ENCODE measurements around the gene STAG2.

Gene STAG2

DNA sequence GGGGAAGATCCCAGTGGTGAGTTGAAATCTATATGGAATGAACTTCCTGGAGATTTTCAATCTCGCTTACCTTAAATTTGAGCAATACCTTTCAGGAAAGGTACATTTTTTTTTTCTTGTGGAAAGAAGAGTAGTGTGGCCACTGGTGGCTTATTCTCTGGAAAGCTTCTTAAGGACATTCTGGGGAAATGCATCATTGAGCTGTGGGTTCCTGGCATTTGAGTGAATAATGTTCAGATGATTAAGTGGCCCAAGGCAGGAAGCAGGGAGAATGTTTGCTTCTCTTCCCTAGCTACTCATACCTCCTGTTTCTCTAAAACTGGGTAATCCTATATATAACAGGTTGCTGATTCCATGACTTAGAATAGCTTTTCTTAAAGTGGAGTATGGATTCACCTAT lies 31.8 kb downstream of the STAG2 start:
- TF ChIP-seq, protein P1, sequence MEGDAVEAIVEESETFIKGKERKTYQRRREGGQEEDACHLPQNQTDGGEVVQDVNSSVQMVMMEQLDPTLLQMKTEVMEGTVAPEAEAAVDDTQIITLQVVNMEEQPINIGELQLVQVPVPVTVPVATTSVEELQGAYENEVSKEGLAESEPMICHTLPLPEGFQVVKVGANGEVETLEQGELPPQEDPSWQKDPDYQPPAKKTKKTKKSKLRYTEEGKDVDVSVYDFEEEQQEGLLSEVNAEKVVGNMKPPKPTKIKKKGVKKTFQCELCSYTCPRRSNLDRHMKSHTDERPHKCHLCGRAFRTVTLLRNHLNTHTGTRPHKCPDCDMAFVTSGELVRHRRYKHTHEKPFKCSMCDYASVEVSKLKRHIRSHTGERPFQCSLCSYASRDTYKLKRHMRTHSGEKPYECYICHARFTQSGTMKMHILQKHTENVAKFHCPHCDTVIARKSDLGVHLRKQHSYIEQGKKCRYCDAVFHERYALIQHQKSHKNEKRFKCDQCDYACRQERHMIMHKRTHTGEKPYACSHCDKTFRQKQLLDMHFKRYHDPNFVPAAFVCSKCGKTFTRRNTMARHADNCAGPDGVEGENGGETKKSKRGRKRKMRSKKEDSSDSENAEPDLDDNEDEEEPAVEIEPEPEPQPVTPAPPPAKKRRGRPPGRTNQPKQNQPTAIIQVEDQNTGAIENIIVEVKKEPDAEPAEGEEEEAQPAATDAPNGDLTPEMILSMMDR (IDR thresholded peaks at IDR 0.05; ENCODE audit: low read depth, low read length): no peak
- no peak overlapping the region for H3K4me3 ChIP-seq (ENCODE audit: low read depth, low read length)

DNA sequence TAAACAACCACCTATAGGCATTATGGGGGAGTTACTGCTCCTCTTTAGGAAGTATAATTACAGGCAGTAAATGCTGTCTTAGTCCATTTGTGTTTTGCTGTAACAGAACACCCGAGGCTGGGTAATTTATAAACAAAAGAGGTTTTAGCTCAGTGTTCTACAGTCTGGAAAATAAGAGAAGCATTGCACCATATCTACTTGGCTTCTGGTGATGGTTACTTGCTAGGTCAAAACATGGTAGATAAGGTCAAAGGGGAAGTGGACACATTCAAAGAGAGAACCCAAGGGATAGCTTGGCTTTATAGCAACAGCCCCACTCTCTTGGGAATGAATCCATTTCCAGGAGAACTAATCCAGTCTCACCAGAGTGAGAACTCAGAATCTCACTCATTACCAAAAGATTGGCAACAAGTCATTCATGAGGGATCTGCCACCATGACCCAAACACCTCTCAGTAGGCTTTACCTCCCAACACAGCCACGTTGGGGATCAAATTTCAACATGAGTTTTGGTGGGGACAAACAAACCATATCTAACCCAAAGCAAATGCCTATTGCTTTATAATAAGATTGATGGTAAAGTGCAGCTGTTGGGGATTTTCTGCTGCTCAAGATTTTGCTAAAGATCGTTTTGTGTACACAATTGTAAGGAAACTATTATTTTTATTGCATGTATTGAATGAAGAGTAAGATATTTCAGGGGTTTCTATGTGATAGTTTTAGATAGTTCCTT lies 32.6 kb downstream of the STAG2 start:
- TF ChIP-seq, protein P1 (IDR thresholded peaks at IDR 0.05; ENCODE audit: low read depth, low read length): no peak
- H3K4me3 ChIP-seq (ENCODE audit: low read depth, low read length): no peak overlapping the region

DNA sequence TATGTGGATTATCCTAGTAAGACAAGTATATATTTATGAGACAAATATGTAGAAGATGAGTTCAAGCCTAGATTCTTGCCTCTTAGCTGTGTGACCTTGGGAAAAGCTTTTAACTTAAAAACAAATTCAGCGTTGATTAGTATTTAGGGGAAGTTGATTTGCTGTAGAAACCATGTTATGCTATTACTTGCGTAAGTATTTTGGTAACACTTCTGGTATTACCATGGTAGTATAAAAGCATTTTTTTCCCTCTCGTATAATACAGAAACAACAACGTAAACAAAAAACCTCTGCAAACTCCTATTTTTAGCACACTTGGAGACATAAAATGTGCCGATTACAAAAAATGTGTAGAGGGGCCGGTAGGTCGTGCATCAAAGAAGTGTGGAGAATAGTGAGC lies 33.2 kb downstream of the STAG2 start:
- no peak overlapping the region for H3K4me3 ChIP-seq (ENCODE audit: low read depth, low read length)
- TF ChIP-seq, protein P1 (IDR thresholded peaks at IDR 0.05; ENCODE audit: low read depth, low read length): no peak

DNA sequence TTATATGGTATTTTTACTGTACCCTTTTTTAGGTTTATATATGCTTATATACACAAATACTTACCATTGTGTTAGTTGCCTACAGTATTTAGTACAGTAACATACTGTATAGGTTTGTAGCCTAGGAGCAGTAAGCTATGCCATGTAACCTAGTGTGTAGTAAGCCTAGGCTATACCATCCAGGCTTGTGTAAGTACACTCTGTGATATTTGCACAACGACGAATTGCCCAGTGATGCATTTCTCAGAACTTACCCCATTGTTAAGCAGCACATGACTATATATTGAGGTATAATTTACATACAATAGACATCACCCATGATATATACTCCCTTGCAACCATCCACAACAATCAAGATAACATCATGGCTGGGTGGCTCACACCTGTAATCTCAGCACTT lies 40.1 kb downstream of the STAG2 start:
- TF ChIP-seq, protein P1 (IDR thresholded peaks at IDR 0.05; ENCODE audit: low read depth, low read length): no peak
- no peak overlapping the region for H3K4me3 ChIP-seq (ENCODE audit: low read depth, low read length)

DNA sequence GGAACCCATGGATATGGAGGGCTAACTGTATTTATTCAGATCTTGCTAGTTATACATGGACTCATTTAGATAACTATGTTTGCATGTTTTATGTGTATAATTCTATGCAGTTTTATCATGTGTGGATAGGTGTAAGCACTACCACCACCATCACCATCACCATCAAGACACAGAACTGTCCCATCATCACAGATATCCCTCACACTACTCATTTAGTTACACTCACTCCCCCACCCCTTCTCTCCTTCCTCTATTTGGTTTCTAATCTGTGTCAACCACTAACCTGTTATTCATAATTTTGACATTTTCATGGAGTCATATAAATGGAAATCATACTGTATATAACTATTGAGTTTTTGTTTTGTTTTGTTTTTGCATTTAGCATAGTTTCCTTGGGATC lies 43.7 kb downstream of the STAG2 start:
- TF ChIP-seq, protein P1 (IDR thresholded peaks at IDR 0.05; ENCODE audit: low read depth, low read length): no peak
- no peak overlapping the region for H3K4me3 ChIP-seq (ENCODE audit: low read depth, low read length)

DNA sequence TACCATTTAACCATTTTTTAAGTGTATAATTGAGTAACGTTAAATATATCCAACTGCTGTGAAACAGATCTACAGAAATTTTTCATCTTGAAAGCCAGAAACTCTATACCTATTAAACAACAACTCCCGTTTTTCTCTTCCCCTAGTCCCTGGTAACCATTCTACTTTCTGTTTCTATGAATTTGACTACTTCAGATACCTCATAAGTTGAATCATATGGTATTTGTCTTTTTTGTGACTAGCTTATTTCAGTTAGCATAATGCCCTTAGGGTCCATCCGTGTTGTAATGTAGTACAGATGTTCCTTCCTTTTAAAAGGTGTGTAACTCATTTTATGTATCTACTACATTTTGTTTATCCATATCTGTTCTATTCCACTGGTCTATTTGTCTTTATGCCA lies 48.7 kb downstream of the STAG2 start:
- TF ChIP-seq, protein P1 (IDR thresholded peaks at IDR 0.05; ENCODE audit: low read depth, low read length): no peak
- no peak overlapping the region for H3K4me3 ChIP-seq (ENCODE audit: low read depth, low read length)

DNA sequence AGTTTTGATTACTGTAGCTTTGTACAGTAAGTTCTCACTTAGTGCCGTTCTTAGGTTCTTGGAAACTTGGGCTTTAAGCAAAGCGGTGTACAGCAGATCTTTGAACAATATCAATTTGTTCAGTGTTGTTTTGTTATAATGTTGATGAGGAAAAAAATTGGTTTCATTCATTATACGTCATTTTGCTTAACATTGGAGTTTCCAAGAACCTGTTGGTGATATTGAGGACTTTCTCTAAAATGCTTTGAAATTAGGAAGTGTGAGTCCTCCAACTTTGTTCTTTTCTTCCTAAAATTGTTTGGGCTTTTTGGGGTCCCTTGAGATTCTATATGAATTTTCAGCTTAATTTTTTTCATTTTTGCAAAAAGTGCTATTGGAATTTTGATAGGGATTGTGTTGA lies 49.1 kb downstream of the STAG2 start:
- no peak overlapping the region for H3K4me3 ChIP-seq (ENCODE audit: low read depth, low read length)
- TF ChIP-seq, protein P1 (IDR thresholded peaks at IDR 0.05; ENCODE audit: low read depth, low read length): no peak
